Dendritic cell treated with granulocyte-macrophage colony-stimulating factor and Interleukin-4, amounts not matched to agents 40 ng/mL and 50 ng/mL, for 4 days (primary cell): ENCODE data around the gene DUSP22.

Source experiments
- H3K27ac Mint-ChIP-seq: one replicate; pipeline ENCODE4 v1.8.0; 2022; ENCODE audit warnings: mild to moderate bottlenecking, mixed read lengths
- H3K27me3 Mint-ChIP-seq: one replicate; pipeline ENCODE4 v1.8.0; 2022; ENCODE audit warnings: mild to moderate bottlenecking, mixed read lengths
- H3K36me3 Mint-ChIP-seq: one replicate; pipeline ENCODE4 v1.8.0; 2022; ENCODE audit warnings: low read depth, mixed read lengths
- H3K4me1 Mint-ChIP-seq: one replicate; pipeline ENCODE4 v1.8.0; 2022; ENCODE audit warnings: low read depth, mixed read lengths
- H3K4me3 Mint-ChIP-seq: one replicate; pipeline ENCODE4 v1.8.0; 2022; ENCODE audit warnings: mild to moderate bottlenecking, moderate library complexity, mixed read lengths
- H3K9me3 Mint-ChIP-seq: one replicate; pipeline ENCODE4 v1.8.0; 2022; ENCODE audit warnings: mixed read lengths
- intact Hi-C: fragments of 100-400 bp; cut with micrococcal nuclease; formaldehyde crosslinking; loops from one replicate; pipeline ENCODE4 v1.15.0; 2022

Gene DUSP22

GRCh38 chr6:315921-316752, 23.9 kb downstream of the DUSP22 start:
- no peaks in the 10 kb centered on the region for H3K9me3 Mint-ChIP-seq
- H3K4me1 Mint-ChIP-seq: peaks cover 74% of the 10 kb centered on the region
- no peaks in the 10 kb centered on the region for H3K27me3 Mint-ChIP-seq
- intact Hi-C loops: no loop called here
- H3K36me3 Mint-ChIP-seq: peaks cover 47% of the 10 kb centered on the region
- no peak overlapping the region for H3K4me3 Mint-ChIP-seq
- H3K27ac Mint-ChIP-seq: peak overlapping the region; percentile 50

GRCh38 chr6:316753-317038, 24.4 kb downstream of the DUSP22 start:
- no peaks in the 10 kb centered on the region for H3K9me3 Mint-ChIP-seq
- peaks cover 69% of the 10 kb centered on the region for H3K4me1 Mint-ChIP-seq
- H3K4me3 Mint-ChIP-seq: no peak overlapping the region
- H3K27me3 Mint-ChIP-seq: no peaks in the 10 kb centered on the region
- peak overlapping the region; percentile 41 for H3K27ac Mint-ChIP-seq
- intact Hi-C loops: no loop called here
- H3K36me3 Mint-ChIP-seq: peaks cover 46% of the 10 kb centered on the region

DNA sequence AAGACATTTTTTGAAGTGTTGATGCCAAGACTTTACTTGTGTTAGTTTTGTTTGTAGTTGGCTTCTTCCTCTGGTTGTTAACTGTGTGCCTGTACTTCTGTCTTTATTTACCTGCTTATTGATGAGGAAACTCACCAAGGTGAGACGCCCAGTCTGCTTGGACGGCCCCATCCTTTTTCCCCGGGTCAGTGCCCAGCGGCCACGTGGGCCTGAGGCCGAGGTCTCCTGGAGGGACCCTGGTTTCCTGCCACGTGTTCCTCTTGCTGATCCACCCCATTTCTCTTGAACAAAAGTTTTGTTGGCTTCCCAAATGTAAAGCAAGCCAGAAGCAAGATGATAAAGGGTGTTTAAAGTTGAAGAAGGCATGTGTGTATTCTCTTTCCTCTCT, 24.8 kb downstream of the DUSP22 start:
- H3K9me3 Mint-ChIP-seq: no peaks in the 10 kb centered on the region
- H3K27me3 Mint-ChIP-seq: no peaks in the 10 kb centered on the region
- H3K27ac Mint-ChIP-seq: peak overlapping the region; percentile 41
- intact Hi-C loops: no loop called here
- H3K4me3 Mint-ChIP-seq: no peak overlapping the region
- H3K4me1 Mint-ChIP-seq: peaks cover 65% of the 10 kb centered on the region
- H3K36me3 Mint-ChIP-seq: peaks cover 42% of the 10 kb centered on the region

- Mint-ChIP-seq H3K27me3 (no peaks in the 10 kb centered on the region), H3K27ac (peak overlapping the region; percentile 54), H3K4me3 (no peak overlapping the region), H3K9me3 (no peaks in the 10 kb centered on the region), H3K36me3 (peaks cover 38% of the 10 kb centered on the region), H3K4me1 (peaks cover 60% of the 10 kb centered on the region)
- intact Hi-C loops: no loop called here
These were observed 25.3 kb downstream of the DUSP22 start for GRCh38 chr6:317448-318144.

DNA sequence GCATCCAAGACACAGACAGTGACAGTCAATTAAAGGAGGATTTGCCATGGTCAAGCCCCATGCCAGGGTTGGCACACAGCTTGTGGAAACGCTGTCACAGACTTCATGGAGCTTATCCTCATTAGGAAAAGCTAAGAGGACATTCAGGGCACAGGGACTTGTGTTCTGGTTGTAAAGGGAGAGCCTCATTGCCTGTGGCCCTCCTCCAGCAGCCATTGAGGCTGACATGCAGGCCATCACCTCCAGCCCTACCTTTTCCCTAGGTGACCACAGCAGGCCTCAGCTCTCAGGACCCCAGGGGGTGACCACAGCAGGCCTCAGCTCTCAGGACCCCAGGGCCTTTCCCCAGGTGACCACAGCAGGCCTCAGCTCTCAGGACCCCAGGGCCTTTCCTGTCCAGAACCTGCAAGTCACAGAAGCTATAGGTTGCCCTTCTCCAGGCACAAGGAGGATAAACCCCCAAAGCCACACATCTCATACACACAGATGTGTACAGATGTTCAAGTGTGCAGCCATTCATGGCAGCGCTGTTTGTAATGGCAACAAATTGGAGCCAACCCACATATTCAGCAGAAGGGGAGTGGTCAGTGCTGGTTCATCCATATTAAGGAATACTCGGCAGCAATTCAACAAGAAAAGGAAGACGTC, 26.1 kb downstream of the DUSP22 start:
- H3K27ac Mint-ChIP-seq: peak overlapping the region; percentile 54
- intact Hi-C loops: no loop called here
- H3K4me1 Mint-ChIP-seq: peaks cover 56% of the 10 kb centered on the region
- H3K27me3 Mint-ChIP-seq: no peaks in the 10 kb centered on the region
- no peaks in the 10 kb centered on the region for H3K9me3 Mint-ChIP-seq
- H3K4me3 Mint-ChIP-seq: no peak overlapping the region
- peaks cover 38% of the 10 kb centered on the region for H3K36me3 Mint-ChIP-seq

DNA sequence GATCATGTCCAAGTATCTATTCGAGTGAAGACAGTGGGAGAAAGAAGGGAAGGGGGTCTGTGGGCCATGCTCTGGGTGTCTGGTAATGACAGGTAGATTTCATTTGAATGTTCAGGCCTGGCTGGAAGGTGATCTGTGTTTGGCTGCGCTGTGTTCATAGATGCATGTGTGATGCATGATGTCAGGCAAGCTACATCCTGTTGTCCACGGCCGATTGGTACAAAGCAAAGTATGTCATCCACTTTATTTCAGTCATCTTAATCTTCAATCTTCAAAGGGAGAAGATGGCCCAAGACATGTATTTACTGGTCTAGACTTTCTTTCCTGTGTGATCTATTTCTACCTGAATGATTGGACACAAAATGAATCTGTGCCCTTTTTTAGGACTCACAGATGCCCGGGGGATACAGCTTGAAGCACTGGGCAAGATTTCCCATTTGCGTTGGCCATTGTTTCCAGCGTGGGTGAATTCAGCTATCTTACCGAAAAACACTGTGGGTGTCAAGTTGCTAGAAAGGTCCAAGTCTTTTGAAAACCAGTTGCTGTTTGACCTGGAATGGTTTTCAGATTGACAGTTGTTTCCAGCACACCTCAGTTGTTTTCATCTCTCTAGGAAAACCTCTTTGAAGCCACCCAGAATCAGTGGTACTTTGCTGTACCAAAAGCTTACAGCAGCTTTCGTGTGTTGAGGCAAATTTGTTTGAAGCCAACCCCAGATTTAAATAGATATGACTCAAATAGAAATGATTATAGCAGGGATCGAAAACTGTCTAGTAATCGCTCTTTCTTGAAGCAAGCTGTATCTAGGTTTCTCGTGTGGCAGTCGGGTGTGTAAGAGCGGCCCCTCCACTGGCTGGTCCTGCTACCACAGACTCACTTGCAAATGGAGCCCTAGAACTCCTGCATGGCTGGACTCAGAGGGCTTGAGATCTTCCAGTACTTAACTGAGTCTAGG, 27.2 kb downstream of the DUSP22 start:
- Mint-ChIP-seq H3K4me1 (peaks cover 56% of the 10 kb centered on the region), H3K27ac (no peak overlapping the region), H3K27me3 (no peaks in the 10 kb centered on the region), H3K9me3 (no peaks in the 10 kb centered on the region), H3K36me3 (peaks cover 35% of the 10 kb centered on the region), H3K4me3 (no peak overlapping the region)
- intact Hi-C loops: no loop called here

DNA sequence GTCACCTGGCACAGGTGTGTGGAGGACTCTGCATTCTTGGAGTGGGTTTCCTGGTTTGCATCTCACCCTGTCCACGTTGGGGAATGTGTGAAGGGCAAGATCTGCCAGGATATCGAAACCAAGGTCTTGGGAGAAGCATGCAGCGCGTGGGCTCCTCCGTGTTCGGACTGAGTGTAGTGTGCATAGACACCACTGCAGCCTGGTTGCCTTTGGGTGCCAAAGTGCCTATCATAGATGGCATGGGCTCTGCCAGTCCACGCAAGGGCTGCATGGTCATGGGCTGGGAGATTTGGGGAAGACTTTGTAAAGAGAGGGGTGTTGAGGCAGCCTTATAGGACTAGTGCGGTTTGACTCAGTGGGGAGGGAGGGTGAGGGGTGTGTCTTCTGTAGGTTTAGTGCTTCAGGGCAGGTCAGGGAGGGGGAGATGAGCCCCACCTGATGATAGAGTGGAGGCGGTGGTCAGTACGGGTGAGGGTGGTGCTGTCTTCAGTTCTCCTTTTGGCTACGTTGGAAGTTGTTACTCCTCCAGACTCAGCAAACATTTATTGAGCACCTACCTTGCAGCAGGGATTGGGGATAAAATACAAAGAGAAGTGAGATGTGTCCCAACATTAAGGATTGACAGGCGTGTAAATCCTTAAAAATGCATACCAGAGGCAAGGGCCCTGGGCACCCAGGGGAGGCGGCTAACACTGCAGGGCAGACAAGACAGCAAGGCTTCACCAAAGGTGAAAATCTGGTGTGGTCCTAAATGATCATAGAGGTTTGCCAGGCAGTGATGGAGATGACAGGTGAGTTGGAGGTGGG, 28.3 kb downstream of the DUSP22 start:
- intact Hi-C loops: no loop called here
- peaks cover 47% of the 10 kb centered on the region for H3K4me1 Mint-ChIP-seq
- no peaks in the 10 kb centered on the region for H3K27me3 Mint-ChIP-seq
- no peaks in the 10 kb centered on the region for H3K9me3 Mint-ChIP-seq
- no peak overlapping the region for H3K4me3 Mint-ChIP-seq
- no peak overlapping the region for H3K27ac Mint-ChIP-seq
- H3K36me3 Mint-ChIP-seq: peaks cover 35% of the 10 kb centered on the region

GRCh38 chr6:321158-321438, 28.8 kb downstream of the DUSP22 start:
- Mint-ChIP-seq H3K27me3 (no peaks in the 10 kb centered on the region), H3K4me3 (no peak overlapping the region), H3K4me1 (peaks cover 41% of the 10 kb centered on the region), H3K9me3 (no peaks in the 10 kb centered on the region), H3K36me3 (peaks cover 35% of the 10 kb centered on the region), H3K27ac (no peak overlapping the region)
- intact Hi-C loops: no loop called here

GRCh38 chr6:321536-322258, 29.4 kb downstream of the DUSP22 start:
- Mint-ChIP-seq H3K4me3 (no peak overlapping the region), H3K36me3 (peaks cover 40% of the 10 kb centered on the region), H3K9me3 (no peaks in the 10 kb centered on the region), H3K27ac (no peak overlapping the region), H3K27me3 (no peaks in the 10 kb centered on the region), H3K4me1 (peaks cover 38% of the 10 kb centered on the region)
- intact Hi-C loops: no loop called here

- peaks cover 32% of the 10 kb centered on the region for H3K4me1 Mint-ChIP-seq
These were observed 30.1 kb downstream of the DUSP22 start for GRCh38 chr6:322259-322930.

DNA sequence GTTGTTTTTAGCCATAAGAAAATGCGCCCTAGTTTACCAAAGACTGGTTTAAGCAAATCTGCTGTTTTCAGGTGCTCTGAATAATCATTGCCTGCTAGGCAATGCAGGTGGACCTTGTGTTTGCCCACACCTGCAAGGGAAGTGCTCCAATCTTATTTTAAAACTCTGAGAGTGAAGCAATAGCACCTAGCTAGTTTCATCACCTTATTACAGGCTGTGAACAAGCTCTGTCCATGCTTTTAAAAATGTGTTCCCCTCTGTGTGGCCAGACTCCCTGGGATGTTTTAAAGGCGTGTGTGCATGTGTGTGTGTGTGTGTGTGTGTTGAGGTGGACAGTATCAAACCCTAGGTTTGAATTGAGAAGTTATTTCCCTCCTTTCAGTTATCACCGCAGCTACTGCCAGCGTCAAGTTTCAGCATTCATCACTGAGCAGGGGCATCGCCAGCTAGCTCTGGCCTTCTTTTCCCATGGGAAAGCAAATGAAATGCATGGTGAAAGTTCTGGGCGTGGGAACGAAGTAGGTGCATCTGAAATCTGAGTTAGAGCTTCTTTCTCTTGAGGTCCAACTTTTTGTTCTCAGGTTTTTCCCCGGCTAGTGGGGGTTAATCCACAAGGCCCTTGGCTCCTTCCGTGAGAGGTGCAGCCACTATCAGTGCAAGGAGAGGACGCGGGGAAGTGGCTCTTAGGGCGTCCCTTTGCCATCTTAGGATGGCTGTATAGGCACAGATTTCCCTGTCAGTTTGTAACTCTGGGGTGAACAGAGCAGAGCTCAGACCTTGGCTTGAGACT, 30.8 kb downstream of the DUSP22 start:
- H3K27ac Mint-ChIP-seq: no peak overlapping the region
- no peak overlapping the region for H3K4me3 Mint-ChIP-seq

More at GRCh38 chr6:322259-322930, 30.1 kb downstream of the DUSP22 start:
- no peaks in the 10 kb centered on the region for H3K9me3 Mint-ChIP-seq
- no peak overlapping the region for H3K27ac Mint-ChIP-seq
- H3K4me3 Mint-ChIP-seq: no peak overlapping the region
- H3K27me3 Mint-ChIP-seq: peaks cover under 1% of the 10 kb centered on the region
- peaks cover 43% of the 10 kb centered on the region for H3K36me3 Mint-ChIP-seq
- intact Hi-C loops: no loop called here

GRCh38 chr6:323730-324088, 31.4 kb downstream of the DUSP22 start:
- no peak overlapping the region for H3K4me3 Mint-ChIP-seq
- intact Hi-C loops: no loop called here
- H3K27ac Mint-ChIP-seq: no peak overlapping the region
- H3K27me3 Mint-ChIP-seq: peaks cover 2% of the 10 kb centered on the region
- H3K36me3 Mint-ChIP-seq: peaks cover 39% of the 10 kb centered on the region
- H3K4me1 Mint-ChIP-seq: peaks cover 19% of the 10 kb centered on the region
- H3K9me3 Mint-ChIP-seq: no peaks in the 10 kb centered on the region

More for the DNA sequence above, 30.8 kb downstream of the DUSP22 start:
- Mint-ChIP-seq H3K36me3 (peaks cover 45% of the 10 kb centered on the region), H3K27me3 (peaks cover 2% of the 10 kb centered on the region), H3K4me1 (peaks cover 24% of the 10 kb centered on the region), H3K9me3 (no peaks in the 10 kb centered on the region)
- intact Hi-C loops: no loop called here
